ENCODE results near the gene FXN.
"Not testable (repeated sequence)": the region's sequence is repeated elsewhere in the genome, so short reads cannot be mapped to it uniquely, and the experiment has no call there.

The FXN gene

GRCh38 chr9:69103348-69103996 lies 67.9 kb downstream of the FXN start:
- not testable (repeated sequence) for DNase-seq

GRCh38 chr9:69104830-69105527 lies 69.4 kb downstream of the FXN start:
- DNase-seq = no peak

- no peak for DNase-seq
These were observed 72.2 kb downstream of the FXN start for GRCh38 chr9:69107771-69108170.

- not testable (repeated sequence) for DNase-seq
These were observed 73.2 kb downstream of the FXN start for GRCh38 chr9:69108706-69109105.

- DNase-seq = no peak
These were observed 73.6 kb downstream of the FXN start for GRCh38 chr9:69109152-69109551.

- DNase-seq = not testable (repeated sequence)
These were observed 77.1 kb downstream of the FXN start for GRCh38 chr9:69112646-69113045.

- no peak for DNase-seq
These were observed 80.1 kb downstream of the FXN start for GRCh38 chr9:69115621-69116020.

- DNase-seq = no peak
These were observed 83.1 kb downstream of the FXN start for GRCh38 chr9:69118656-69119055.

GRCh38 chr9:69120380-69121154 lies 85.0 kb downstream of the FXN start:
- peak; percentile 63 for DNase-seq

GRCh38 chr9:69121155-69122081 lies 85.9 kb downstream of the FXN start:
- peak; percentile 84 for DNase-seq

- DNase-seq = no peak
These were observed 86.6 kb downstream of the FXN start for GRCh38 chr9:69122082-69122548.

GRCh38 chr9:69122549-69123141 lies 87.1 kb downstream of the FXN start:
- DNase-seq = no peak

GRCh38 chr9:69130456-69131441 lies 95.2 kb downstream of the FXN start:
- DNase-seq = no peak

- no peak for DNase-seq
These were observed 96.1 kb downstream of the FXN start for GRCh38 chr9:69131682-69132081.

- DNase-seq = no peak
These were observed 96.8 kb downstream of the FXN start for GRCh38 chr9:69132361-69132760.

GRCh38 chr9:69134412-69134811 lies 98.9 kb downstream of the FXN start:
- no peak for DNase-seq

- DNase-seq = no peak
These were observed 100.6 kb downstream of the FXN start for GRCh38 chr9:69136185-69136584.

GRCh38 chr9:69136779-69137178 lies 101.2 kb downstream of the FXN start:
- DNase-seq = no peak

GRCh38 chr9:69137311-69137710 lies 101.8 kb downstream of the FXN start:
- no peak for DNase-seq

- no peak for DNase-seq
These were observed 104.0 kb downstream of the FXN start for GRCh38 chr9:69139596-69139995.

Data from right kidney (tissue), 1 donor.